Fibroblast of skin of left biceps (primary cell): ENCODE data around the gene NRP2.
A peak's percentile ranks its signal among the peaks of the same experiment; 100 is the strongest.

Experiments
- DNase-seq, 2 experiments: peaks; one replicate each; pipeline ENCODE4 v3.0.0-alpha.2; 2013; ENCODE audit warnings: low read depth in 2 of 2

The NRP2 gene

DNA sequence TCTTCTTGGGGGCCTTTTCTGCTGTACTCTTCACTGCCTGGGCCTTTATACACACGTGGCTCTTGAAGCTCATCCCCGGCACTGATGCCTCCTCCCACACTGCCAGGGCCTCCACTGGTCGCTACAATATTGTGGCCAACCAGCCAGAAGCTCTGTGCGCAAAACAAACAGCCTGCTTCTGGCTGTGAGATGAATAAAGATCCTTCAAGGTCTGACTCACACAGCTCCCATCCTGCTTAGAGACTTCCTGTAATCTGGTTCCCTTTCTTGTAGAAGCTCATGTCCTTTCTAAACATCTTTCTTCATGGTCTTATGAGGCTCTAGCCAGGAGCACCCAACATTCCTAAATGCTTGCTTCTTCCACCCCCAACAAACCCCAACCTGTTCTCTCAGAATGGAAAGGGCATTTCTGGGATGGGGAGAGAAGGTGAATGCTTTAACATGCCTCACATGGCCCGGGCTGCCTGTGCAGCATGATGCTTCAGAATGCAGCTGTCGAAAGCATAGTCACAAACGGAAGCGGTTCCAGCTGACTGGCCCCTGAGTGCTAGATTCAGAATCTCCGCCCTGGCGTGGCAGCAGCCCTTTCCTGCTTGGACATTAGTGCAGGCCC, 24.6 kb downstream of the NRP2 start:
- DNase-seq, result peak in 1 of 2 experiments; percentile 63

DNA sequence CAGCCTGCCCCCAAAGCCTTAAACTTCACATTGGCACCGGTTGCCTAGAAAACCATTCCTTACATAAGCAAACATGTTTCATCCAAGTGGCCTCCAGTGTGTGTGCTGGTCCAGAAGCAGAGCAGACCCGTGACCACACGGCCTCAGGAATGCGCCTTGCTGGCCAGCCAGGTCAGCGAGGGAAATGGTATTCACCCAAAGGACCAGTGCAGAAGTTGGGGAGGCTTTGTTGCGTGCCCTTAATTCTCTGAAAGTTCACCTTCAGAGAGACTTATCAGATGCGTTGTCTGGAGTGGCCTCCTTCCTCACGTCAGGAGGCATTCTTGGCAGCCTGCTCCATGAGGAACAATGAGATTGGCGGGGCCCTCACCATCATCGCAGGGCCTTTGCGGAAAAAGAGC, 25.9 kb downstream of the NRP2 start:
- DNase-seq, result no peak

GRCh38 chr2:205709319-205709718, 27.0 kb downstream of the NRP2 start:
- DNase-seq, result no peak

DNA sequence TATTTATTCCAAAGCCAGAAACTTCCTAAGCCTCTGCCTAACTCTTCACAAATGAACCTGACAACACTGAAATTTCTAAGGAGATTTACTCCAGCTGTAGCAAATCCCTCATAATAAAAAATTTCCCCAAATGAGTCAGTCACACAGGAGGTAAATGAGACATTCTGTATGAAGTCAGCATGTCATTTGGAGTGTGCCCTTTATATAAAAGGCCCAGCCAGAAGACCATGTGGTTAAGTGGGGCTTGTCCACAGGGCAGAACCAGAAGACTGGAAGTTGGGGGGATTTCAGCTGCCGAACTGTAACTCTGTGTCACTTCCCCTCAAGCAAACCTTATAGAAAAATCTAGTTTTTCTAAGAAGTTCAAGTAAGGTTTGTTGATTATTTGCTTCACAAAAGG, 30.2 kb downstream of the NRP2 start:
- DNase-seq, result no peak

- no peak for DNase-seq
Observed at GRCh38 chr2:205713086-205713485, 30.8 kb downstream of the NRP2 start.

- DNase-seq, result no peak
Observed at GRCh38 chr2:205714058-205714776, 31.9 kb downstream of the NRP2 start.

GRCh38 chr2:205714789-205715720, 32.8 kb downstream of the NRP2 start:
- no peak for DNase-seq

GRCh38 chr2:205715831-205716525, 33.7 kb downstream of the NRP2 start:
- no peak for DNase-seq

GRCh38 chr2:205717175-205717846, 35.0 kb downstream of the NRP2 start:
- no peak for DNase-seq

DNA sequence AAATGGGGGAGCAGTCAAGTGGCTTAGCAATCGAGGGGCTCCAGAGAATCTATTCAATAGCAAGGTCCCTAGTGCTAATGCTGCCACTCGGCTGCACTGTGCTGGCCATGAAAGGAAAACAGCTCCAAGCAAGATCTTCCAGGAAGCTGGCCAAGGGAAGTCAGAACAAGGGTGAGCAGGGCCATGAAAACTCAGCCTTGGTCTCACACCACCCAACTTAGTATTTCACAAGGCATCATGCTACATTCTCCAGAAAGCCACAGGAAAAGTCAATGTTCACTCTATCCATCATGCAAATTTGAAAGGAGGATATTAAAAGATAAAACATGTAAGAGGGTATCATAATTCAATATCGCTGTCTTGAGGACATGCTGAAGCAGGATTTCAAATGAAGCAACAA, 35.7 kb downstream of the NRP2 start:
- DNase-seq, result no peak

GRCh38 chr2:205719847-205720246, 37.5 kb downstream of the NRP2 start:
- no peak for DNase-seq

GRCh38 chr2:205720451-205720902, 38.2 kb downstream of the NRP2 start:
- DNase-seq, result no peak

DNA sequence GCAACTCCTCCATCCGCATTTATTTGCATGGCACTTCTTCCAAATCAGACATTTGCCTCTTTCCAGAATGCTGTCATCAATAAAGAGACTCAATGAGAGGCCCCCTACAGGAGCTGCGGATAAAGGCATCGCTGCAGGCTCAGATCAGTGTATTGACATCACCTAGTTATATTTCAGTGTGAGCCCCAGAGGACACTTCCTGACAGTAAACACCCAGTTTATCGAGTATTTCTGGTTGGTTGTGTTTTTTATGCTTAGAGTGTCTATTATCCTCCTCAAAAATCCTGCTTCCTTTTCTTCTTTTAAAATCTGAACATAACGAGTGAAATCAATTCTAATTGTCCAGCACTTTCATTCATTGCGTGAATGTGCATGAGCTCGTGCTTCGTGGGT, 38.8 kb downstream of the NRP2 start:
- no peak for DNase-seq

- no peak for DNase-seq
Observed at GRCh38 chr2:205722283-205722918, 40.1 kb downstream of the NRP2 start.

DNA sequence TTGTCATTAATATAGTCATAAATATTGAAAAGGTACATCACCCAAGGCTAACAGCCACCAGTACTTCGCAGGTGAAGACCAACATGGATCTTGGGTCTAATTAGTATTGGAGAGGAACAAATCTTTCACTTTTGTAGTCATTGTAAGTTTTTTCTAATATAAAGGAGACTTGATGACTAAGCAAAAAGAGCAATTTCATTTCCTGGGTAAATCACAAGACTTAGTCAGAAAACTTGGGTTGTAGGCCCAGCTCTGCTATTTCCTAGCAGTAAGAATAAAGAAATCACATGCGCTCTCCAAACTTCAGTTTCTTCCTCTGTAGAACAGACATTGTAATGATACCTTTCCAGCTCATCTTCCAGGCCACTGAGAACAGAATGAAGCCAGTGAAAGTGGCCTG, 40.9 kb downstream of the NRP2 start:
- no peak for DNase-seq

- DNase-seq, result no peak
Observed at GRCh38 chr2:205725059-205725458, 42.8 kb downstream of the NRP2 start.

DNA sequence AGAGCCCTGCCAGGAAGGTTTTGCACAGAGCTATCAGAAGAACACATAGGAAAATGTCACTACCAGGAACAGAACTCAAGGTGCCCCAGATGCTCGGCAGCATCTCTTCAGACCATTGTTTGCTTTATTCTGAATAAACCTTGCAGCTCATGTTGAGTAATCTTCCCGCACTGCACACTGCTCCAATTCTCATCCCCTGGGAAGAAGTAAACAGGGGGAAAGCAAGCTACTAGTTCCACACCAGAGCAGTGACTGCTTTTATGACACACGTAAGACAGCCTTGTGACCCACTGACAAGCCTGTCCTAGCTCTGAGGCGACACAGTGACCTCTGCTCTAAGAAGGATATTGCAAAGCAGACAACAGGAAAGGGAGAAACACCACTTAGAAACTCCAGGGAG, 44.2 kb downstream of the NRP2 start:
- no peak for DNase-seq

- no peak for DNase-seq
Observed at GRCh38 chr2:205727174-205727573, 44.9 kb downstream of the NRP2 start.

GRCh38 chr2:205728366-205728765, 46.1 kb downstream of the NRP2 start:
- no peak for DNase-seq

DNA sequence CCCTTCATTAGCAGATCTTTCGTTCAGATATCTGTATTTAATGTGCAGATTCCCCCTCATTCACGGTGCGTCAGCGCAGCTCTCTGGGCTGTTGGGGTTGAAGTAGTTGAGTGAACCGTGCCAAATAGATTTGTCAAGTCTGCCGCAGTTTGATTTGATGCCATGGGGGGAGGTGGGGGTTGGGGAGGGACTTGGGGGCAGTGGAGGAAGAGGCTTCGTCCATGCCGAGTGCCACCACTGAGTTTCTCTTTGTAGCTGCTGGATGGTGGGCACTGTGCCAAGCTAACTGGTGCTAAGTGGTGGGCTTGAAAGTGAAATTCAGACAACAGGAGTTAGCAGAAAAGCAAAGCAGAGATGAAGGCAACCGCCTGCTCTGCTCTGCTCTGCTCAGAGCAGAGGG, 47.9 kb downstream of the NRP2 start:
- no peak for DNase-seq
